HG03045 (cell line): ENCODE measurements around the gene TMEM132C.
A peak's percentile ranks its signal among the peaks of the same experiment; 100 is the strongest.

Experiments
- ATAC-seq: cut with Tn5 transposase; IDR thresholded peaks from one replicate; pipeline ENCODE4 v1.9.1; 2021; ENCODE audit warnings: mild to moderate bottlenecking, moderate library complexity; ENCODE audit not compliant: unreplicated experiment

Gene TMEM132C

GRCh38 chr12:128543971-128544370 is 277.0 kb downstream of the TMEM132C start:
- ATAC-seq, result no peak

GRCh38 chr12:128548949-128549348 is 282.0 kb downstream of the TMEM132C start:
- no peak for ATAC-seq

- ATAC-seq, result no peak
Measured at GRCh38 chr12:128549601-128550218, 282.7 kb downstream of the TMEM132C start.

GRCh38 chr12:128551266-128551665 is 284.3 kb downstream of the TMEM132C start:
- no peak for ATAC-seq

DNA sequence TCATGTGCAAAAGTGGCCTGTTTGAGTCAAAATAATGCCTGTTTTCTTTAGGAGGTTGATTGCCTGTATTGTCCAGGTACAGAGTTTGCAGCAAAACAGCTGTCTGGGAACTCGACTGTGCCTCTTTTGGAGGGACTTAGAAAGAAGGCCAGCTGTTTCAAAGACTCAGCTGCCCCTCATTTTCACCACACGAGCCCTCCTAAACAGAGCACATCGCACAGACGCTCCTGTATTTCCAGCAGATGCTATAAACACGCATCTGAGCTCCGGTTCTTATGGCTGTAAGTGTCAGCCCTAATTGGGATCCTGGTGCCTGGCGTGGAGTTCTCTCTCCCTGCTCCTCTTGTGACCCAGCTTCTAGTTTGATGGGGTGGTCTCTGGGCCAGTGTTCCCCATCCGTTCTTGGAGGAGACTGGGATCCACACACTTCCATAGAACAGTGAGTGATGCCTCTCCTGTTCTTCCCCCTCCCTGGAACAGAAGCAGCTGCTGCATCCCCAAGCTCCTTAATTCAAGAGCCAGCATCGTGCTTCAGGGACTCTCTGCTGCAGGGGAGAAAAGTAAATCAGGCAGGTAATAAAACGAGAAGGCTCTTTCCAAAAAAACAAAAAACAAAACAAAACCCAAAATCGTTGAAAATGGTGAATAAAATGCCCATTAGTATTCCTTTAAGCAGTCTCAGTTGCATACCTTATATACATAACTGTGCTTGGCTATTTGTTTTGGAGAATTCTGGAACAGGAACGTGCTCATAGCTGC is 287.8 kb downstream of the TMEM132C start:
- no peak for ATAC-seq

DNA sequence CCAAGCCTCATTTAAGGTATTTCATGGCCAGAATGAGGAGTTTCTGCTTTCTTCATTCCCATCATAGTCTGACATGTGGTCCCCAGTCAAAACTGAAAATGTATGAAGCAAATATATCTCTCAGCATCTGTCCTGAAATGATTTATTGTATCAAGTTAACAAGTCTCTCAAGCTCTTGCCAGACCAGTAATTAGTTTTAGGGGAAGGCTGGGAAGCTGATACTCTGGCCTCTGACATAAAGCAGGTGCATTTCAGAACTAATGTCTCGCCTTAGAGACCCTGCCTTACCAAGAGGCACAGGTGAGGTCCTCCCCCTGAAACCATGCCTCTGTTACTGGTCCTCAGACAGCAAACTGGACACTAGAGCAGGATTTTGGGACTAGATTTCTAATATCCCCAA is 290.3 kb downstream of the TMEM132C start:
- ATAC-seq, result no peak

DNA sequence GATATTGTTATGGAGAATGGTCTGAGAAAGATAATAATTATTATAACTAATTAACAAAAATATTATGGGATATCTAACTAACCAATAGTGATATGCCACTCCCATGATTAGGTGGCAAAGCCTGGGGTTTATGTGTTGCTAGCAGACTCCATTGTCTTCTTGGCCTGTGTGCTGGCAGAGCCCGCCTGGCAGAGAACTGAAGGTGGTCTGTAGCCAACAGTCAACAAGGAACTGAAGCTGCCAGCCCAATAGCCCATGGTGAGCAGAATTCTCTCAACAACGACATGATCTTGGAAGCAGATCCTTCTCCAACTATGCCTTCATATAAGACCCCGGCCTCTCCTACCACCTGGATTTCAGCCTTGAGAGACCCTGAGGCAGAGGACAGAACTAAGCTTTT is 298.0 kb downstream of the TMEM132C start:
- no peak for ATAC-seq

GRCh38 chr12:128567730-128568129 is 300.8 kb downstream of the TMEM132C start:
- no peak for ATAC-seq

- peak; percentile 76 for ATAC-seq
Measured at GRCh38 chr12:128570191-128571065, 303.5 kb downstream of the TMEM132C start.

DNA sequence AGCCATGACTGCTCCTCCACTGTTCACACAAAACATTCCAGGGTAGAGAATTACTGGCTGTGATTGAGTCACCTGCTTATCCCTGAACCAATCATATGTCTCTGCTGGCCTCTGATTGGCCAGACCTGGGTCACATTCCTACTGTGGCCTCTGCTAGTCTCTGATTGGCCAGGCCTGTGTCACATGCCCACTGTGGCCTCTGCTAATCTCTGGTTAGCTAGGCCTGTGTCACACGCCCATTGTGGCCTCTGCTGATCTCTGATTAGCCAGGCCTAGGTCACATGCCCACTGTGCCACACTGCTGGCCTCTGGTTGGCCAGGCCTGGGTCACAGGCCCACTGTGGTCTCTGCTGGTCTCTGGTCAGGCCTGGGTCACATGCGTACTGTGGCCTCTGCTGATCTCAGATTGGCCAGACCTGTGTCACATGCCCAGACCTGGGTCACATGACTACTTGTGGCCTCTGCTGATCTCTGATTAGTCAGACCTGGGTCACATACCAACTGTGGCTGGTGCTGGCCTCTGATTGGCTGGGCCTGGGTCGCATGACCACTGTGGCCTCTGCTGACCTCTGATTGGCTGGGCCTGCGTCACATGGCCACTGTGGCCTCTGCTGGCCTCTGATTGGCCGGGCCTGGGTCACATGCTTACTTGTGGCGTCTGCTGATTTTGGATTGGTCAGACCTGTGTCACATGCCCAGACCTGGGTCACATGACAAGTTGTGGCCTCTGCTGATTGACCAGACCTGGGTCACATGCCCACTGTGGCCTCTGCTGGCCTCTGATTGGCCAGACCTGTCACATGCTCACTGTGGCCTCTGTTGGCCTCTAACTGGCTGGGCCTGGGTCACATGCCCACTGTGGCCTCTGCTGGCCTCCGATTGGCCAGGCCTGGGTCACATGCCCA is 305.2 kb downstream of the TMEM132C start:
- no peak for ATAC-seq

- ATAC-seq, result no peak
Measured at GRCh38 chr12:128573907-128574306, 306.9 kb downstream of the TMEM132C start.

DNA sequence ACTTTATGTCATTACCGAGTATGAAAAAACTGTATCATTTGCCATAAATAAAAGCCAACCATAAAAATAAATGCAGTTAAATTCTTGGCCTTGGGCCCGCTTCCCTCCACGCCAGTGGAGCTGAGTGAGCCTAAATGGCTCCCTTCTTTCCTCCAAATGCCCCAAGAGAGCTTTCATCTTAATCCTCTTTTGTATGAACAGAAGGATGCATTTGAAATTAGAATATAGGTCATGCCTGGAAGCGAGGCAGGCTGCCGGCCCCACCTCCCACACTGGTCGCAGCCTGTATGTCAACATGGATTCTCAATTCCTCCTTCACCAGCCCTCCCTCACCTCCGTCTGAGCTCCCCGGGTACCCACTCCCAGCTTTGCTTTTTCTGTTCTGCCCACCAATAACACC is 311.1 kb downstream of the TMEM132C start:
- no peak for ATAC-seq

DNA sequence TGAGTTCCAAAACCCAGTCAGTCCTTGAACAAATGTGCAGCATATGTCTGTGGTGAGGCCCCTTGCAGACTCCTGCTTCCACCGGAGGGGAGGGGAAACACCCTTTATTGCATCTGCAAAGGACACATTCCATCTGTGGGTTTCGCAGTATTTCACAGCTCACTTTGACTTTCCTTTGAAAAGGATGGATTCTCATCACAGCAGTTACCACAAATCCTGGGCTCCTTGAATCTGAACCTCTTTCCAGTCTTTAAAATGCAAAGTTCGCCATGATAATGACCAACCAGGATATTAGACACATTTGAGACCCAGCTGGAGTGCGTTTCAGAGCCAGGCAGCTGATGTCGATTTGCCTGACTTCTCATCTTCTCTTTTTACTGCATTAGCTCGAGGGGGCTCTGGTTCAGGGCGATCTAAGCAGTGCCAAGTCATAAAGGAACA is 314.4 kb downstream of the TMEM132C start:
- ATAC-seq, result no peak

DNA sequence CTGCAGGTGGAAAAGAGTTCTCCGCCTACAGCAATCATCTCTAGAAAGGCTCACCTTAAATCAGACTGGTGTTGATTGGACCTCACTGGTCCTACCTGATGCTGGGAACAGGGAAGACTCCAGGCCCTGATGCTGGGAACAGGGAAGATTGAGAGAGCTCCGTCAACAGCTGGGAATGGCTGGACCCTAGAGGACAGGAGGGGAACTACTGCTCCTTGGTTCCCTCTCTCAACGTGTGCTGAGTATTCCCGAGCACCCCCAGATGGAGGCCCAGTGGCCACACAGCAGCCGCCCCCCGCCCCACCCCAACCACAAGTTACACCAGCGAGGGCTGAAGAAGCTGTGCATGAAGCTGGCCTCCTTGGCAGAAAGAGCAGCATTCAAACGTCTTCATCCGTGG is 316.5 kb downstream of the TMEM132C start:
- no peak for ATAC-seq

GRCh38 chr12:128586451-128587029 is 319.6 kb downstream of the TMEM132C start:
- no peak for ATAC-seq

DNA sequence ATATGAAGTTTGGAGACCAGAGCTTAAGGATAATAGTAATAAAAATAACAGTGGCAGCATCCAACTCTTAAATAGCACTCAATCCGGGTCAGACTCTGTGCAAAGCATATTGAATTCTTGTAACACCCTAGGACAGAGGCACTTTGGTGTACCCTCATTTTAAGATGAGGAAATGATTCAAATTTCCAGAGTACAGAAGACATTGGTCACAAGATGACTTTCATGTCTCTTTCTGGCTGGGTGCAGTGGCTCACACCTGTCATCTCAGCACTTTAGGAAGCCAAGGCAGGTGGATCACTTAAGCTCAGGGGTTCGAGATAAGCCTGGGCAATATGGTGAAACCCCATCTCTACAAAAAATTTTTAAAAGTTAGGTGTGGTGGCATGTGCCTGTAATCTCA is 320.9 kb downstream of the TMEM132C start:
- no peak for ATAC-seq

DNA sequence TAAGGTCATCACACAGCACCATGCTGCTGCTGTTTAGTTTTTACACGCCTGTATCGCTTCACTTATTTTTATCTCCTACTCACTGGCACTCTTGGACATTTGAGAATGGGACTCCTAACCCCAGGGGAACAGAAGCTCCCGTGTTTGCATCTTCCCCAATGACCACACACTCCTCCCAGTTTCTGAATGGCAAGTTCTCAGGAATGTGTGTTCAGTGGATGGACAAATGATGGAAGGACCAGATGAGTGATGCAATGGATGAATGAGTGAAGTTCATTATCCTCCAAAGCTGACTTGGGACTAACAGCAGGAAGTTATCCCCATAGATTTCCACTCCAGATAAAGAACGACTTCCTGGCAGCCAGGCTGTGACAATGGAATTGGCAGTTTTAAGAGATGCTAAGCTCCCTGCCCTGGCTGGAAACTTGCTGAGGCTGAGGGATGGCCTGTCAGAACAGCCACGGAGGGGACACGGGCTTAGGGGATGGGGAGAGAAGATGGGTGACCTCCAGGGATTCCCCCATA is 325.3 kb downstream of the TMEM132C start:
- ATAC-seq, result no peak

GRCh38 chr12:128594521-128594920 is 327.6 kb downstream of the TMEM132C start:
- ATAC-seq, result no peak

DNA sequence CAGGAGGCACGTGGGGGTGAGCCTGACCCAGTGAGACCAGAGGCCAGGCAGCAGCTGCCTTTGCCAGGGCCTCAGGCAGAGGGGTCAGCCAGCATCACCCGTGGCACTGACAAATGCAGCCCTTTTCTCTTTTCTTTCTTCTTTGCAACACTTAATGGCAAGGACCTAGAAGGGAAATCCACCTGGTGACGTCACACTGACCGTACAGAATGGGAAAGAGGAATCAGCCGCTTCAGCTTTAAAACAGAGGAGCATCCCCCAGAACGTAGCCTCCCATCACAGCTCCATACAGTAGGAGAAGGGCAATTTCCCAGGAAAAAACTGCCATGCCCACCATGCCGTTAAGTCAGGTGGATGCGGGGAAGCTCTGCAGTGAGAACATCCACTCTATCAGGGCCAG is 328.6 kb downstream of the TMEM132C start:
- no peak for ATAC-seq

DNA sequence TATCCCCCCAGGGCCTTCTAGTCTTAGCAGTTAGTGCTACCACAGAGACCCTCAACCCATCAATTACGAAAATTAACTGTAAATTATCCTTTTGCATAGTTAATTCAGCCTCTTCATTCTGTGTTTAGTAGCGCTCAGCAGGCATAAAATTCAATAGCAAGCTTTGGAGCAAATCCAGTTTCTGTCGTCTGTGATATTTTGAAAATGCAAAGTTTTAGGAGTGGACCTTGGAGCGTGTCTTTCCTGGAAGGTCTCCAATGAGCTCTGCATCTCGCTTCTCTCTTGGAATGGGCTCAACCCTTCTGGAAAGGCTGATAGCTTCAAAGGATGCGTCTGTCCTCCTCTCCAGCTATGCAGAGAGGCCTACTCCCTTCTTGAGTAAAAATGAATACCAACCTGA is 333.9 kb downstream of the TMEM132C start:
- no peak for ATAC-seq
